ENCODE results near the gene FBXW9. TPM values are rescaled to one million over a fixed set of nuclear protein-coding genes. Genes with fewer than 3 reads are reported as not detected.
"Not testable (repeated sequence)": the region's sequence is repeated elsewhere in the genome, so short reads cannot be mapped to it uniquely, and the experiment has no call there.

The FBXW9 gene
- total RNA-seq, 1 experiment from 2014 or later, result 21.0 TPM

DNA sequence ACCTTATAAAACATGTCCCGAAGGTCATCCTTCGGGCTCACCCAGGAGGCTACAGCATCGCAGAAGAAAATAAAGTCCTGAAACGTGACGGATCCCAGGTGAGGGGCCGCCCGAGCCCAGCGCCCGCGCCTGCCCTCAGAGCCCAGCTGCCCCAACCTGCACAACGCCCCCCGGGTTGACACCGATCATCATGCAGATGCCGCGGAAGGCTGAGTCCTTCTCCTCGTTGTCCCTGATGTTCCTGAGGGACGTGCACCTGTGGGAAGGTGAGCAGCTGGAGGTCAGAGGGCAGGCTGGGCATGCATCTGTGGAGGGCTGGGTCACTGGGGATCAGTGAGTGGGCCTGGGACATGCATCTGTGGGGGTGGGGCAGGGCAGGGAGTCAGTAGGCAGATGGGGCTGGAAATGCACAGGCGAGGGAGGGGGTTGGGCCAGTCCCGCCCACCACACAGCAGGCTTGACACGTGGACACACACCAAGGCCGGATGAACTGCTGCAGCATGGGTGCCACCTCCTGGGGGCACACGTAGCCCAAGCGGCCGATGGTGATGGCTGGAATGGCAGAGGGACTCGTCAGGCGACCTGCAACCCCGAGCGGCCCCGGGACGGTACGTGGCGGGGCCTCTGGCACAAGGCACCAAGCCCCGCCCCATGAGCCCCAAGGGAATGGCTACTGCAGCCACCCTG is 5.3 kb upstream of the FBXW9 start:
- no peak overlapping the region for H3K27ac ChIP-seq
- H3K4me3 ChIP-seq, result no peak overlapping the region
- H3K27me3 ChIP-seq (ENCODE audit: insufficient read depth, low read depth), result no peaks in the 10 kb centered on the region
- no peak for DNase-seq
- intact Hi-C loops (cut with micrococcal nuclease; ENCODE audit: unreplicated experiment), result no loop called here
- peaks cover 34% of the 10 kb centered on the region for H3K36me3 ChIP-seq (ENCODE audit: low read depth)
- H3K4me1 ChIP-seq (replicated peaks; ENCODE audit: insufficient read depth), result no peaks in the 10 kb centered on the region
- H3K79me2 ChIP-seq (ENCODE audit: low read depth), result no peaks in the 10 kb centered on the region
- H3K9me3 ChIP-seq (ENCODE audit: insufficient read depth, low read depth), result no peaks in the 10 kb centered on the region
- CTCF ChIA-PET, result no interaction called here
- BruUV-seq (replicated peaks), result no TSS peak
- H3K4me2 ChIP-seq, result no peak overlapping the region
- POLR2A ChIA-PET (ENCODE audit: unreplicated experiment), result no interaction called here
- TF ChIP-seq, protein P1, sequence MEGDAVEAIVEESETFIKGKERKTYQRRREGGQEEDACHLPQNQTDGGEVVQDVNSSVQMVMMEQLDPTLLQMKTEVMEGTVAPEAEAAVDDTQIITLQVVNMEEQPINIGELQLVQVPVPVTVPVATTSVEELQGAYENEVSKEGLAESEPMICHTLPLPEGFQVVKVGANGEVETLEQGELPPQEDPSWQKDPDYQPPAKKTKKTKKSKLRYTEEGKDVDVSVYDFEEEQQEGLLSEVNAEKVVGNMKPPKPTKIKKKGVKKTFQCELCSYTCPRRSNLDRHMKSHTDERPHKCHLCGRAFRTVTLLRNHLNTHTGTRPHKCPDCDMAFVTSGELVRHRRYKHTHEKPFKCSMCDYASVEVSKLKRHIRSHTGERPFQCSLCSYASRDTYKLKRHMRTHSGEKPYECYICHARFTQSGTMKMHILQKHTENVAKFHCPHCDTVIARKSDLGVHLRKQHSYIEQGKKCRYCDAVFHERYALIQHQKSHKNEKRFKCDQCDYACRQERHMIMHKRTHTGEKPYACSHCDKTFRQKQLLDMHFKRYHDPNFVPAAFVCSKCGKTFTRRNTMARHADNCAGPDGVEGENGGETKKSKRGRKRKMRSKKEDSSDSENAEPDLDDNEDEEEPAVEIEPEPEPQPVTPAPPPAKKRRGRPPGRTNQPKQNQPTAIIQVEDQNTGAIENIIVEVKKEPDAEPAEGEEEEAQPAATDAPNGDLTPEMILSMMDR (conservative IDR thresholded peaks at IDR 0.05), result no peak
- TF ChIP-seq EZH2 (IDR thresholded peaks at IDR 0.05; ENCODE audit: low read depth), result no peak
- H2AFZ ChIP-seq, result no peak overlapping the region
- no peaks in the 10 kb centered on the region for H3K9me2 ChIP-seq (ENCODE audit: insufficient read depth)
- H3F3A ChIP-seq (ENCODE audit: insufficient read depth, low read depth), result peaks cover 47% of the 10 kb centered on the region
- H4K20me1 ChIP-seq (ENCODE audit: insufficient read depth), result peaks cover 18% of the 10 kb centered on the region; the same call in 1 of the 2 replicates

DNA sequence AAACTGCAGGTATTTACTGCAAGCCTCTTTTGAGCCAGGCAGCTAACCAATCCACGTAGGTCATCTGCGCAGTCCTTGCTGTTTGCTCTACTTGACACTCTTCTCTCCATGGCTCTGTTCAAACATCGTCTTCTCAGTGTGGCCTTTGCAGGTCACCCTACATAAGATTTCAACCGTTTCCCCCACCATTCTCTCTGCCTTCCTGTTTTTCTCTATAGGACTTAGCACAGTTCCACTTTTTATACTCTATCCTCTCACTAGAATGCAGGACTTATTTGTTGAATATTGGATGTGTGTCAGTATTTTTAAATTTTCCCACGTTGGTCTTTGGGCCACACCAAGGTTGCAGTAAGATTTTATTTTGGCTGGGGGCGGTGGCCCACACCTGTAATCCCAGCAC is 1.7 kb upstream of the FBXW9 start:
- intact Hi-C loops (cut with micrococcal nuclease; ENCODE audit: unreplicated experiment), result no loop called here

DNA sequence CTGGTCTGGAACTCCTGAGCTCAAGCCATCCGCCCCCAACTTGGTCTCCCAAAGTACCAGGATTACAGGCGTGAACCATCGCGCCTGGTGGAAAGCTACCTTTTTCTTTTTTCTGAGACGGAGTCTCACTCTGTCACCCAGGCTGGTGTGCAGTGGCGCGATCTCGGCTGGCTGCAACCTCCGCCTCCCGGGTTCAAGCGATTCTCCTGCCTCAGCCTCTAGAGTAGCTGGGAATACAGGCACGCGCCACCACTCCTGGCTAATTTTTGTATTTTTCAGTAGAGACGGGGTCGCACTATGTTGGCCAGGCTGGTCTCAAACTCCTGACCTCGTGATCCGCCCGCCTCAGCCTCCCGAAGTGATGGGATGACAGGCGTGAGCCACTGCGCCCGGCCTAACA is 994 bp upstream of the FBXW9 start:
- H3K4me3 ChIP-seq, result peak overlapping the region; percentile 72; the same call in 1 of the 2 replicates
- CTCF ChIA-PET; DNase-seq; POLR2A ChIA-PET (ENCODE audit: unreplicated experiment); H3K4me1 ChIP-seq (replicated peaks; ENCODE audit: insufficient read depth); H3K9me2 ChIP-seq (ENCODE audit: insufficient read depth); H3K27ac ChIP-seq; H3K27me3 ChIP-seq (ENCODE audit: insufficient read depth, low read depth); H4K20me1 ChIP-seq (ENCODE audit: insufficient read depth); BruUV-seq (replicated peaks); H2AFZ ChIP-seq; intact Hi-C loops (cut with micrococcal nuclease; ENCODE audit: unreplicated experiment); H3K9me3 ChIP-seq (ENCODE audit: insufficient read depth, low read depth): not testable (repeated sequence)
- peaks cover 15% of the 10 kb centered on the region; the same call in 1 of the 2 replicates for H3K36me3 ChIP-seq (ENCODE audit: low read depth)
- peak overlapping the region; percentile 95 for H3K4me2 ChIP-seq
- peaks cover 26% of the 10 kb centered on the region for H3K79me2 ChIP-seq (ENCODE audit: low read depth)
- H3F3A ChIP-seq (ENCODE audit: insufficient read depth, low read depth), result peaks cover 46% of the 10 kb centered on the region

More for the DNA sequence above, 1.7 kb upstream of the FBXW9 start:
- no peaks in the 10 kb centered on the region for H3K9me3 ChIP-seq (ENCODE audit: insufficient read depth, low read depth)
- CTCF ChIA-PET, result no interaction called here
- H3K9me2 ChIP-seq (ENCODE audit: insufficient read depth), result no peaks in the 10 kb centered on the region
- TF ChIP-seq, protein P1 (conservative IDR thresholded peaks at IDR 0.05), result no peak
- H3F3A ChIP-seq (ENCODE audit: insufficient read depth, low read depth), result peaks cover 46% of the 10 kb centered on the region
- BruUV-seq (replicated peaks), result no TSS peak
- H4K20me1 ChIP-seq (ENCODE audit: insufficient read depth), result 0 out of 2 replicates have a peak, but pooled peaks cover 6% of the 10 kb centered on the region
- H2AFZ ChIP-seq, result no peak overlapping the region
- H3K36me3 ChIP-seq (ENCODE audit: low read depth), result peaks cover 15% of the 10 kb centered on the region; the same call in 1 of the 2 replicates
- peaks cover 26% of the 10 kb centered on the region for H3K79me2 ChIP-seq (ENCODE audit: low read depth)
- DNase-seq, result no peak
- H3K27ac ChIP-seq, result no peak overlapping the region
- no peak overlapping the region for H3K4me3 ChIP-seq
- H3K4me2 ChIP-seq, result no peak overlapping the region
- H3K27me3 ChIP-seq (ENCODE audit: insufficient read depth, low read depth), result no peaks in the 10 kb centered on the region
- peaks cover 8% of the 10 kb centered on the region; the same call in 1 of the 2 replicates for H3K4me1 ChIP-seq (replicated peaks; ENCODE audit: insufficient read depth)
- POLR2A ChIA-PET (ENCODE audit: unreplicated experiment), result no interaction called here

DNA sequence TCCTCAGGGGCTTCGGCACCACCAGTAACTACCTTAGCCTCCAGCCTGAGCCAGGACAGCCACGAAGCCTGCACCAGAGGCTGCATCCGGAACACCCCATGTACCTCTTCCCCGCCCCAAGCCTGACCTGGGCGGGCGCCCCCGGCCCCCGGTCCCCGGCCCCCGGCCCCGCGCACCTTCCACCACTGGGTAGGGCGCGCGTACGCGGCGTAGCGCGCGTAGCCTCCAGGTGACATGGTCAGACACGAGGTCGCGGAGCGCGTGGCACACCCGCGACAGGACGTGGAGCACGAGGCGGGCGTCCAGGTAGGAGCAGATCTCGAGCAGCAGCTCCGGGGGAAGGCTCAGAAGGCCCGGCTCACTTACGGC is 450 bp downstream of the FBXW9 start:
- no peak for DNase-seq
- Histone ChIP-seq H3K9me3 (ENCODE audit: insufficient read depth, low read depth) (no peaks in the 10 kb centered on the region), H3K9me2 (ENCODE audit: insufficient read depth) (no peaks in the 10 kb centered on the region), H3K27me3 (ENCODE audit: insufficient read depth, low read depth) (no peaks in the 10 kb centered on the region), H3K79me2 (ENCODE audit: low read depth) (peaks cover 26% of the 10 kb centered on the region), H2AFZ (peak overlapping the region; percentile 73), H3K4me3 (peak overlapping the region; percentile 72), H3F3A (ENCODE audit: insufficient read depth, low read depth) (peaks cover 39% of the 10 kb centered on the region), H4K20me1 (ENCODE audit: insufficient read depth) (no peaks in the 10 kb centered on the region), H3K27ac (peak overlapping the region; percentile 48; the same call in 1 of the 2 replicates), H3K36me3 (ENCODE audit: low read depth) (peaks cover 4% of the 10 kb centered on the region; the same call in 1 of the 2 replicates), H3K4me1 (replicated peaks; ENCODE audit: insufficient read depth) (peaks cover 8% of the 10 kb centered on the region; the same call in 1 of the 2 replicates), H3K4me2 (peak overlapping the region; percentile 95)
- POLR2A ChIA-PET (ENCODE audit: unreplicated experiment), result no interaction called here
- TF ChIP-seq EZH2 (IDR thresholded peaks at IDR 0.05; ENCODE audit: low read depth), result no peak
- TF ChIP-seq, protein P1 (conservative IDR thresholded peaks at IDR 0.05), result no peak
- BruUV-seq (replicated peaks), result no TSS peak
- intact Hi-C loops (cut with micrococcal nuclease; ENCODE audit: unreplicated experiment), result no loop called here
- CTCF ChIA-PET, result no interaction called here
